B cell (primary cell): ENCODE data around the gene PPP3CA.

Experiments used
- EZH2 ChIP-seq: IDR thresholded peaks from 2 replicates; pipeline ENCODE4 v1.6.1; 2012; ENCODE audit warnings: borderline replicate concordance, low read depth, mild to moderate bottlenecking, moderate library complexity, low read length; ENCODE audit not compliant: insufficient read depth, poor library complexity, severe bottlenecking
- TF ChIP-seq, protein P1 (sequence below): fragments of 200-600 bp; IDR thresholded peaks from one replicate; pipeline ENCODE4 v1.8.0; 2022; ENCODE audit warnings: antibody characterized with exemption, mild to moderate bottlenecking

DNA sequence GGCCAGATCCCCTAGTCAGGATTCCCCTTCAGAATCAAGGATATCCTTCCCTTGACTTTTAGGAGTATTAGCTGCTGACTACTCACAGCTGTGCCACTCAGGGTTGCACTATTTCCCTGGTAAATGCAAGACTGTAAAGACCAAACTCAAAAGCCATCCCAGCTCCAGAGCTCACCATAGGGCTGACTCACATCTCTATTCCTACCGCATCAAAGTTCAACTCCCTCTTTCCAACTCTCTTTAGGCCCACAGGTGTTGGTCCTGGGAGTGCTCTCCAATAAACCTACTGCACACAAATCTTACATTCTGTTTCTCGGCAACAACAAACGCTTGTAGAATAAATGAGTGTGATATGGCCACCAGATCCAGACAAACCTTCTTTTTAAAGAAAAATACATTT, 109.6 kb downstream of the PPP3CA start:
- TF ChIP-seq, protein P1, sequence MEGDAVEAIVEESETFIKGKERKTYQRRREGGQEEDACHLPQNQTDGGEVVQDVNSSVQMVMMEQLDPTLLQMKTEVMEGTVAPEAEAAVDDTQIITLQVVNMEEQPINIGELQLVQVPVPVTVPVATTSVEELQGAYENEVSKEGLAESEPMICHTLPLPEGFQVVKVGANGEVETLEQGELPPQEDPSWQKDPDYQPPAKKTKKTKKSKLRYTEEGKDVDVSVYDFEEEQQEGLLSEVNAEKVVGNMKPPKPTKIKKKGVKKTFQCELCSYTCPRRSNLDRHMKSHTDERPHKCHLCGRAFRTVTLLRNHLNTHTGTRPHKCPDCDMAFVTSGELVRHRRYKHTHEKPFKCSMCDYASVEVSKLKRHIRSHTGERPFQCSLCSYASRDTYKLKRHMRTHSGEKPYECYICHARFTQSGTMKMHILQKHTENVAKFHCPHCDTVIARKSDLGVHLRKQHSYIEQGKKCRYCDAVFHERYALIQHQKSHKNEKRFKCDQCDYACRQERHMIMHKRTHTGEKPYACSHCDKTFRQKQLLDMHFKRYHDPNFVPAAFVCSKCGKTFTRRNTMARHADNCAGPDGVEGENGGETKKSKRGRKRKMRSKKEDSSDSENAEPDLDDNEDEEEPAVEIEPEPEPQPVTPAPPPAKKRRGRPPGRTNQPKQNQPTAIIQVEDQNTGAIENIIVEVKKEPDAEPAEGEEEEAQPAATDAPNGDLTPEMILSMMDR, result no peak
- TF ChIP-seq EZH2, result no peak
